HG02973 (cell line): ENCODE measurements around the gene SYNPO2L.
"Not testable (repeated sequence)": the region's sequence is repeated elsewhere in the genome, so short reads cannot be mapped to it uniquely, and the experiment has no call there.

Experiments
- ATAC-seq: cut with Tn5 transposase; IDR thresholded peaks from one replicate; pipeline ENCODE4 v1.9.1; 2021; ENCODE audit warnings: moderate library complexity; ENCODE audit not compliant: unreplicated experiment

SYNPO2L gene

GRCh38 chr10:73625004-73625883 is 30.6 kb downstream of the SYNPO2L start:
- no peak for ATAC-seq

- no peak for ATAC-seq
Observed at GRCh38 chr10:73623056-73623455, 32.8 kb downstream of the SYNPO2L start.

- ATAC-seq = not testable (repeated sequence)
Observed at GRCh38 chr10:73620974-73621373, 34.9 kb downstream of the SYNPO2L start.

- not testable (repeated sequence) for ATAC-seq
Observed at GRCh38 chr10:73617143-73617542, 38.7 kb downstream of the SYNPO2L start.

- no peak for ATAC-seq
Observed at GRCh38 chr10:73614720-73615119, 41.1 kb downstream of the SYNPO2L start.

- no peak for ATAC-seq
Observed at GRCh38 chr10:73609116-73609515, 46.7 kb downstream of the SYNPO2L start.

GRCh38 chr10:73601486-73601921 is 54.3 kb downstream of the SYNPO2L start:
- ATAC-seq = no peak

- ATAC-seq = no peak
Observed at GRCh38 chr10:73597346-73597745, 58.5 kb downstream of the SYNPO2L start.
